ENCODE results near the gene CSTPP1.

DNA sequence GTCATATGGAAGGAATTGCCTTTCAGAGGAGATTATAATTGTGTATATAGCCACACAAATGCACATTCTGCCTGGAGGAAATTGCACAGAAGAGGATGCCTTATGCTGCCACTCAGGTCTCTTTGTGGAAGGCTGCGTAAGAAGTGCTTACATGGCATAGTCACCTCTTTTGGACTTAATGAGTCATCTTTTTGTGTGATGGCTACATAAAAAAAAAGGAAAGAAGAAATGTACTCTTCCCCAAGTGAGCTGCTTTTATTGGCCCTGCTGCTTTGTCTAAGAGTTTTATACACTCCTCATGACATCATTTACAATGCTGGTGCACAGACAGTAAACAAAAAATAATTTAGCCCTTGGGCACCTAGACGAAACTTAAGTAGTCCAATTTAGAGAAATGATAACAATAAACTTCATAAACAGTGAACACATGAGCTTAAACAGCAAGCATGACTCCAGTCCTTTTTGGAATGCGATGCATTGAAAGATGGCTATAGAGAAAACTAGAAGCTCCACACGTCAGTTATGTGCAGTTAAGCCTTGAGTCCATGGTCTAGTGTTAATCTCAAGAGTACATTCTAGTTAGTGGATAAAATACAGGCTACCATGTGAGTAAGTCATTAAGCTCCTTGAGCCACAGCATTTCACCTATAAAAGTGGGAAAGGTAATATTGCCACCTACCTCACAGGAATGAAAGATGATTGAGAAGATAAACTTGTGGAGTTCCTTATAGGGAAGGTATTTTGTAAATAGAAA lies 12.0 kb downstream of the CSTPP1 start:
- TF ChIP-seq CSRNP3 (CRISPR knock-in tag; IDR thresholded peaks at IDR 0.05) (no peak), ZFP30 (CRISPR knock-in tag; IDR thresholded peaks at IDR 0.05) (no peak), PATZ1 (CRISPR knock-in tag; IDR thresholded peaks at IDR 0.05; ENCODE audit: borderline replicate concordance) (no peak), POU6F1 (CRISPR knock-in tag; IDR thresholded peaks at IDR 0.05; ENCODE audit: borderline replicate concordance, low read depth) (no peak), ZFP3 (CRISPR knock-in tag; IDR thresholded peaks at IDR 0.05) (no peak), ZNF565 (CRISPR knock-in tag; conservative IDR thresholded peaks at IDR 0.05; ENCODE audit: low read depth) (no peak), ARNTL (CRISPR knock-in tag; IDR thresholded peaks at IDR 0.05; ENCODE audit: borderline replicate concordance, low read depth) (no peak), GLIS3 (CRISPR knock-in tag; IDR thresholded peaks at IDR 0.05) (no peak), ZC3H10 (CRISPR knock-in tag; IDR thresholded peaks at IDR 0.05) (no peak), RARB (CRISPR knock-in tag; IDR thresholded peaks at IDR 0.05) (no peak), SNAI2 (CRISPR knock-in tag; IDR thresholded peaks at IDR 0.05) (no peak), ISL1 (CRISPR knock-in tag; IDR thresholded peaks at IDR 0.05) (no peak), ZNF8 (CRISPR knock-in tag; IDR thresholded peaks at IDR 0.05) (no peak)
